ENCODE results near the gene CD2BP2. TPM values are rescaled to one million over a fixed set of nuclear protein-coding genes. Genes with fewer than 3 reads are reported as not detected.

The CD2BP2 gene
- polyA plus RNA-seq, 4 donors = 30.0 to 43.5 (median 39.9) TPM

Other genes with a start within 250 kb of the CD2BP2 start
- 10 to 100 TPM; 13.2 to 23.9 (median 19.5) TPM for gene GDPD3, start 241.8 kb downstream of the CD2BP2 start, polyA plus RNA-seq
- gene MAPK3, start 232.1 kb downstream of the CD2BP2 start, polyA plus RNA-seq = 100 to 1,000 TPM; 174 to 241 (median 194) TPM
- 10 to 100 TPM; 27.3 to 65.7 (median 32.7) TPM for gene CORO1A, start 171.7 kb downstream of the CD2BP2 start, polyA plus RNA-seq
- gene BOLA2B, start 161.6 kb downstream of the CD2BP2 start, polyA plus RNA-seq = 100 to 1,000 TPM in 3 of 4 donors, 10 to 100 TPM in 1; 55.8 to 614 (median 378) TPM
- 100 to 1,000 TPM in 2 of 4 donors, 10 to 100 TPM in 2; 77.2 to 318 (median 185) TPM for gene SLX1A, start 161.4 kb downstream of the CD2BP2 start, polyA plus RNA-seq
- gene SULT1A3, start 156.1 kb downstream of the CD2BP2 start, polyA plus RNA-seq = 100 to 1,000 TPM in 2 of 4 donors, 10 to 100 TPM in 2; 34.6 to 376 (median 148) TPM
- 10 to 100 TPM in 2 of 4 donors, 1 to 10 TPM in 2; 2.7 to 16.6 (median 7.3) TPM for gene NPIPB13, start 106.8 kb downstream of the CD2BP2 start, polyA plus RNA-seq
- gene TBC1D10B, start 15.2 kb upstream of the CD2BP2 start, polyA plus RNA-seq = 10 to 100 TPM; 30.8 to 46.1 (median 41.9) TPM
- 10 to 100 TPM in 1 of 4 donors, 1 to 10 TPM in 1, under 1 TPM in 1, not detected in 1; 0.82 to 26.3 (median 1.9) TPM for gene MYL11, start 19.5 kb upstream of the CD2BP2 start, polyA plus RNA-seq
- gene SEPTIN1, start 27.3 kb upstream of the CD2BP2 start, polyA plus RNA-seq = 10 to 100 TPM in 1 of 4 donors, 1 to 10 TPM in 3; 4.8 to 21.1 (median 6.4) TPM
- gene ZNF48, start 40.1 kb upstream of the CD2BP2 start, polyA plus RNA-seq = 1 to 10 TPM; 1.6 to 7.0 (median 3.9) TPM
- 1 to 10 TPM; 2.5 to 5.3 (median 3.6) TPM for gene ZNF771, start 52.3 kb upstream of the CD2BP2 start, polyA plus RNA-seq
- gene DCTPP1, start 74.7 kb upstream of the CD2BP2 start, polyA plus RNA-seq = 100 to 1,000 TPM in 1 of 4 donors, 10 to 100 TPM in 3; 42.4 to 116 (median 58.9) TPM
- 100 to 1,000 TPM in 3 of 4 donors, 10 to 100 TPM in 1; 76.9 to 349 (median 175) TPM for gene SEPHS2, start 90.6 kb upstream of the CD2BP2 start, polyA plus RNA-seq
- gene ITGAL, start 117.4 kb upstream of the CD2BP2 start, polyA plus RNA-seq = 1 to 10 TPM; 1.1 to 4.1 (median 2.6) TPM
- 10 to 100 TPM; 42.7 to 71.6 (median 52.6) TPM for gene ZNF768, start 171.3 kb upstream of the CD2BP2 start, polyA plus RNA-seq
- 10 to 100 TPM in 1 of 4 donors, 1 to 10 TPM in 3; 7.6 to 10.6 (median 8.8) TPM for gene ZNF747, start 179.6 kb upstream of the CD2BP2 start, polyA plus RNA-seq
- gene ZNF764, start 203.1 kb upstream of the CD2BP2 start, polyA plus RNA-seq = 10 to 100 TPM in 1 of 4 donors, 1 to 10 TPM in 3; 5.4 to 23.0 (median 6.2) TPM
- 10 to 100 TPM; 14.9 to 46.7 (median 24.4) TPM for gene ZNF688, start 216.4 kb upstream of the CD2BP2 start, polyA plus RNA-seq
- gene ZNF785, start 230.4 kb upstream of the CD2BP2 start, polyA plus RNA-seq = 10 to 100 TPM in 1 of 4 donors, 1 to 10 TPM in 3; 1.9 to 20.4 (median 4.1) TPM